GM19463 (cell line): Measurements from ENCODE around the gene FN3K.
A peak's percentile ranks its signal among the peaks of the same experiment; 100 is the strongest.
"Not testable (repeated sequence)": the region's sequence is repeated elsewhere in the genome, so short reads cannot be mapped to it uniquely, and the experiment has no call there.

Source experiments
- ATAC-seq: cut with Tn5 transposase; IDR thresholded peaks from one replicate; pipeline ENCODE4 v1.9.1; 2021; ENCODE audit warnings: mild to moderate bottlenecking, moderate library complexity; ENCODE audit not compliant: unreplicated experiment

The FN3K gene

DNA sequence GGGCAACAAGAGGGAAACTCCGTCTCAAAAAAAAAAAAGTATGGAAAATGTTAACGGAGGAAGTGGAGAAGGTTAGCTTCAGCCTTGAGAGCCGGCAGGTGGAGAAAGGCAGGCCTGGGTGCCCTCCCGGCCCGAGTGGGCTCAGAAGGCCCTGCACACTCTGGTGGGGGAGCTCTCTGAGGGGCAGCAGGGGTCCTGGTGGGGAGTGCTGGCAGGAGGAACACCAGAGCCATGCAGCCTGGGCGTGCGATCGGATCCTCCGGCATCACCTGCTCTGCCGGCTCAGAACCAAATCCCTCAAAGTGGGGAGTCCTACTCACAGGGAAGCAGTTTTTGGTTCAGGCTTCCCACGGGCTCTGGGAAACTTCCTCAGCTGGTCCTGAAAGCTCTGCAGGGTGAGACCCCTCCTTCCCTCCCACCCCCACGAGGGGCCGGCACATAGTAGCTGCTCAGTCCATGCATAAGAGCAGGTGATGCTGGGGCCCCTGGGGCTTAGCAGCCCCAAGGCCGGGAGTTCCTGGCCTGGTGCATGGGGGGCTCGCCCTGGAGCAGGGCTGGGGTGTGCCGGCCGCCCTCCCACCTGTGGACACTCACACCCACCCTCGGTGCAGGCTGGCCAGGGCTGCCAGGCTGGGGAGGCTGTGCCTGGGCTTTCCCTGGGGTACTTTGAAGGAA is 1.2 kb downstream of the FN3K start:
- ATAC-seq = no peak

DNA sequence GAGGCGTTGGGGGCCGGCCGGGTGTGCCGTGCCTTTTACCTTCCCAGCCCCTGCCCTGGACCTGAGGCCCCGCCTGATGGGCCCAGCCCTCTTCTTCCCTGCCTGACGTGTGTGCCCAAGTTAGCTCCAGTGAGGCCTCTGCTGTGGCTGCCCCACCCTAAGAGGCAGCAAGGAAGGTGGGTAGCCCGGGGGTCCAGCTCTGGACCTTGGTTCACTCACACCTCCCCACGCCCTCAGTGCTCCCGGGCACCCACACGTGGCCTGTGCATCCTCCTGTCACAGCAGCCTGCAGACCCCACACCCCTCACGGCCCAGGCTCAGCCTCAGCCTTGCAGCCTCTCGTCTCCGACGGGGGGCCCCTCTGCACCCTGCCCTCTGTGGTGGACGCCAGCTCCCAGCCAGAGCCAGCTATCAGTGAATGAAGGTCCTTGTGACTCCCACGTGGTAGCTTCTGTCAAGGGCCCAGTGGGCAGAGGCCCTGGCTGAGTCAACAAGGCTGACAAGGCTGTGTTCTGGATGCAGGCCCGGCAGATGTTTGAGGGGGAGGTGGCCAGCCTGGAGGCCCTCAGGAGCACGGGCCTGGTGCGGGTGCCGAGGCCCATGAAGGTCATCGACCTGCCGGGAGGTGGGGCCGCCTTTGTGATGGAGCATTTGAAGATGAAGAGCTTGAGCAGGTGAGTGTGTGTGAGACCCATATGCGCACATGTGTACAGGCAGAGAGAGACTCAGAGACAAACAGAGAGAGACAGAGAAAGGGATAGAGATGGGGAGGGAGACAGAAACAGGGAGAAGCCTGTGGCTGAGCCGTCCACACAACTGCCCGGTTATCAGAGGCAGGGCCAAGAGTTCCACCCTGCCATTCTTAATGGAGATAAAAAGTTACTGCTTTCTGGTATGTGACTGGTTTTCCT is 2.8 kb downstream of the FN3K start:
- no peak for ATAC-seq

GRCh38 chr17:82740906-82741759 is 5.7 kb downstream of the FN3K start:
- ATAC-seq = no peak

DNA sequence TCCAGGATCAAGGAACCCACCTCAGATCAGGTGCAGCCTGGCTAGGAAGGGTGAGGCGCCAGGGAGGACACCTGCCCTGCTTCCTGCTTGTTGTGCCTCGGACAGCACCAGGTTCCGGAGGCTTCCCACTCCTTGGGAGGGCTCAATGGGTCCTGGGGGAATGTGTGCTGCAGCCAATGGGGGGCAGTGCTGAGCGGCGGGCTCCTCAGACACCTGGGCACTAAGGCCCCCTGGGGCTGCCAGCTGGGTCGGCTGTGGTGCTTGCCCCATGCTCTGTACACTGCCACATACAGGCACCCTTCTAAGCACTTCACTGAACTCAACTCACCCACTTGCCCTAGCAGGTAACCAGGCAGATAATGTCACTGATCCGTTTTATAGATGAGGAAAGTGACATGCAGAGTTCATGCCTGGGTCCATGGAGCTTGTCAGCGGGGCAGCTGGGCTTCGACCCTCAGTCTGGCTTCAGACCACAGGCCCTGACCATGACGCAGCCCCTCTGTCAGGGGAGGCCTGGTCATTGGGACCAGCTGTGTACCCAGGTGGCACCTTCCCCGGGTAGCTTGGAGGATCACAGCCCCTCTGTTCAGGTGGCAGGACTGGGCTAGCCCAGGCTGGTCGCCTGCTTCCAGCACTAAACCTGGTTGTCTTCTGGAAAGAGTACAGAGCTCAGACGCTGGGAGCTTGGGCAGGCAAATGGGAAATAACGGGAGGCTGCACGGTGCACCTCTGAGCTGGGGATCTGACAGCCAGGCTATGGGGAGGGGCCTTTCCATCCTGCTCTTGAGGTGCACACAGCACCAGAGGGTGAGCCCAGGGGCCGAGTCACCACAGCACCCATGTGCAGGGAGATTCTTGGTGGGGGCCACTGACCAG is 8.2 kb downstream of the FN3K start:
- ATAC-seq = no peak

- not testable (repeated sequence) for ATAC-seq
Measured at GRCh38 chr17:82744736-82745135, 9.3 kb downstream of the FN3K start.

DNA sequence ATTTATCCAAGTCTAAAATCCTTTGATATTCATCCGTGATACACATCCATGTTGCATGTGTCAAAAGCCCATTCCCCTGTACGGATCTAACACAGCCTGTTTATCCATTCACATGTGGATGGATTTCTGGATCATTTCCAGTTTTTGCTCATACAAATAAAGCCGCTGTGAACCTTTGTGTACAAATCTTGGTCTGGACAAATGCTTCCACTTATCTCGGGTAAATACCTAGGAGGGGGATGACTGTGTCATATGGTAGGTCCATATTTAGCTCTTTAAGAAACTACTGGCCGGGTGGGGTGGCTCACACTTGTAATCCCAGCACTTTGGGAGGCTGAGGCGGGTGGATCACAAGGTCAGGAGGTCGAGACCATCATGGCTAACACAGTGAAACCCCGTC is 10.1 kb downstream of the FN3K start:
- no peak for ATAC-seq

DNA sequence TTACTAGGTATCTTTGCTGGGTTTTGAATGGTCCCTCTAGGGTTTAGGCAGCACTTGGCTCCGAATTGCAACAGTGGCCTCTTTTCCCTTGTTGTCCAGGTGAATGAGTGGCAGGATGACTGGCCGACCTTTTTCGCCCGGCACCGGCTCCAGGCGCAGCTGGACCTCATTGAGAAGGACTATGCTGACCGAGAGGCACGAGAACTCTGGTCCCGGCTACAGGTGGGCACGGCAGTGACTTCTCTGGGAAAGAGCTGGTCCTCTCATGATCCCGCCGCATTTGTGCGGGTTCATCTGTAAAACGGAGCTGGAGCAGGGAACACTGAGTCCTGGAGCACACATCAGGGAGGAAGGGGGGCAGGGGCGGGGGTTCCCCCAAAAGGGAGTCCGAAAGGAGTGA is 13.3 kb downstream of the FN3K start:
- no peak for ATAC-seq

DNA sequence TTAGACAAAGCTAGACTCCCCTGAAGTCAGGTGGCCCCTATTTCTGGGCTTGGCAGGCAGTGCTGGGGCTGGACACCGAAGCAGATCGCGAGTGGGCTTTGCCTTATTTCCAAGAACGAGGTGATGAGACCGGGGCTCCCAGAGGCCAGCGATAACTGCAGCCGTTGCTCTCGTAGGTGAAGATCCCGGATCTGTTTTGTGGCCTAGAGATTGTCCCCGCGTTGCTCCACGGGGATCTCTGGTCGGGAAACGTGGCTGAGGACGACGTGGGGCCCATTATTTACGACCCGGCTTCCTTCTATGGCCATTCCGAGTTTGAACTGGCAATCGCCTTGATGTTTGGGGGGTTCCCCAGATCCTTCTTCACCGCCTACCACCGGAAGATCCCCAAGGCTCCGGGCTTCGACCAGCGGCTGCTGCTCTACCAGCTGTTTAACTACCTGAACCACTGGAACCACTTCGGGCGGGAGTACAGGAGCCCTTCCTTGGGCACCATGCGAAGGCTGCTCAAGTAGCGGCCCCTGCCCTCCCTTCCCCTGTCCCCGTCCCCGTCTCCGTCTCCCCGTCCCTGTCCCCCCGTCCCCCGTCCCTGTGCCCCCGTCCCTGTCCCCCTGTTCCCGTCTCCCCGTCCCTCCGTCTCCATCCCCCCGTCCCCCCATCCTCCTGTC is 15.0 kb downstream of the FN3K start:
- ATAC-seq = no peak

DNA sequence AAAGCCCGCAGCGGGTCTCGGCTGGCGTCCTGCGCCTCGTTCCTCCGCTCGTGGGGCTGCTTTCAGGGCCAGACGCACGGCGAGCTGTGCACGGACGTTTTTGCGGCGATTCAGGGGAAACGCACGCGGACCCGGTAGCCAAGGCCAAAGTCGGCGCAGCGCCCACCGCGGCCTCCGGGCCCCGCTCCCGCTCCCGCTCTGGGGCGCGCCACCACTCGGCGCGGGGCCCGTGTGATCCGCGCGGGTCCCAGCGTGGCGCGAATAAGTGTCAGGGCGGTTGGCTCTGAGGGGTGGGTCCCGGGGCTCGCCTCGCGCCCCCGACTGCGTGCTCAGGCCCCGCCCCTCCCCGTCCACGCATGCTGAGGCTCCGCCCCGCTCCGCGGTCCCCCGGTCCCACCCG is 15.8 kb downstream of the FN3K start:
- ATAC-seq = peak; percentile 35

GRCh38 chr17:82751571-82752370 is 16.4 kb downstream of the FN3K start, which contains the start of gene TBCD:
Gene TBCD (plus strand): TSS chr17:82752065. CDS start chr17:82752194, 129 bp downstream.
- ATAC-seq = peak; percentile 79

GRCh38 chr17:82752371-82753200 is 17.2 kb downstream of the FN3K start:
- ATAC-seq = peak; percentile 9

- no peak for ATAC-seq
Measured at GRCh38 chr17:82753201-82753464, 17.7 kb downstream of the FN3K start.

GRCh38 chr17:82754297-82755208 is 19.1 kb downstream of the FN3K start:
- no peak for ATAC-seq

DNA sequence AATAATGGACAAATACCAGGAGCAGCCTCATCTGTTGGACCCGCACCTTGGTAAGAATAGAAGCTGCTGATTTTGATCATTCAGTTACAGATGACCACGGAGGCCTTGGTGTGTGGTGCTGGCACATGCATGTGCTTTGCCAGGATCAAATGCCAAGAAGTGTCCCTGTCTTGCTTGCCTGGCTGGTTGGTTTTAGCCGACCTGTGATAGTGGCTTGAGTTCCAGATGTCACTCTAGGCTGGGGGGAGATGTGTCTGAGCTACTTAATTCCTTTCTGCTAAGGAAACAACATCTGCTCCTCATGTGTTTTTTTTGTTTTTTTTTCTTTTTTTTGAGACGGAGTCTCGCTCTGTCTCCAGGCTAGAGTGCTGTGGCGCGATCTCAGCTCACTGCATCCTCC is 20.8 kb downstream of the FN3K start:
- no peak for ATAC-seq

DNA sequence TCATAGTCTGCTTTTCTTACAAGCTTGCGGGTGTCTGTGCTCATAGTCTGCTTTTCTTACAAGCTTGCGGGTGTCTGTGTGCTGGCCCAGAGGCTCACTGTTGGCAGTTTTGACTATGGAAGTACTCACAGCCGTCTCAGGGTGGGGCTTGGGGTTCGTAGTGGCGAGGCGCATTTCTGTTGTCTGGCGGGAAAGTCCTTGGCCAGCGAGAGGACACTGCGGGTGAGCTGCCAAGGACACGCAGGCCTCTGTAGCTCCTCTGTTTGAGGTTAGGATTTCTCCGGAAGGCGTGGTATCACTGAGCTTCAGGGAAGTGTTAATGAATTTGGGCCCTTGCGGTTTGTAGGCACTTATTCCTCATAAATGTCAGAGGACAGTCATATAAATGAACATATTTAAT is 30.0 kb downstream of the FN3K start:
- ATAC-seq = no peak

- no peak for ATAC-seq
Measured at GRCh38 chr17:82767041-82767754, 31.8 kb downstream of the FN3K start.

DNA sequence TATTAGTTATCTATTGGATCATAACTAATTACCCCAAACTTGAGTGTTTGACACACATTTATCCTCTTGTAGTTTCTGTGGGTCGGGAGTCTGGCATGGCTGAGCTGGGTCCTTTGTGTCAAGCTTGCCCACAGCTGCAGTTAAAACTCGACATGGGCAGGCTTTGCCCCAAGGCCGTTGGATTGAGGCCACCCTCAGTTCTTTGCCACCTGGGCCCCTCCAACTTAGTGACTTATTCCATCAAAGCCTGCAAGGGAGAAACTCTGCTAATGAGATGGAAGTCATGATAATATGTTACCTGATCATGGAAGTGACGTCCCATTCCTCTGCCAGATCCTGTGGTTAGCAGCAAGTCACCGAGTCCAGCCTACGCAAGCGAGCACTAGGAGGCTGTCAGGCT is 33.6 kb downstream of the FN3K start:
- ATAC-seq = no peak
